ENCODE results near the gene PLA2G15. TPM values are rescaled to one million over a fixed set of nuclear protein-coding genes. Genes with fewer than 3 reads are reported as not detected.

PLA2G15 gene
- total RNA-seq, 1 donor = 30.8 TPM

DNA sequence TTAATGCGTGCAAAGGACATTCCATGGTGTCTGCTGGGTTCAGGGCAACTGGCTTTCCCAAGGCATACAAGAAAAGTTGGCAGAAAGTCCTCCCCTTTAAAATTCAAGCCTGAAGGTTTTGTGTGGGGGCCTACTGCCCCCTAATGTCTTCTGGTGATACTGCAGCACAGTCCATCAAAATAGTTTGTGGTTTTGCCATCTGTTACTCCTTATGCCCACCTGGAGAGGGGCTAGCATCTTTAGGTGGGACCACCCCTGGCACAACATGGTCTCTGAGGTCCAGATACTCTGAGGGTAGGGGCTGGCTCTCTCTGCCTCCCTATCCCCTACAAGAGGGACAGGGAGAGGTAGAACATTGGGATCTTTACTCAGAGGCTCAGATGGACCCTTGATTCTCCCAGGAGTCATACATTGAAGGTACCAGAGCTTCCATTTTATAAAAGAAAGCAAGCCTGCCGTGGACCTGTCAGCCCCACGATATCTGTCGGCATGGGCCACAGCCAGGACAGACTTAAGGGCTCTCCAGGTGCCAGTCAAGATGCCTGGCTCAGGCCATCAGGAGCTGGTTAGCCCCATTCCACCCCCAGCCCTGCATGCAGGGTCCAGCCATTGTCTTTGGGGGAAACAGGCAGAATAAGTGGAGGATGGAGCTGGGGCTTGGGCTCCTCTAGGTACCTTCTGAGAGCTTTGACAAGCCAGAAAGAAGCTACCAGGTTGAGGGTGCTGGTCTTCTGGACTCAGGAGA lies 15.6 kb upstream of the PLA2G15 start:
- peak overlapping the region; percentile 9 for H3K4me2 ChIP-seq (ENCODE audit: insufficient read depth, low read length)
- peak; percentile 88 for DNase-seq (ENCODE audit: insufficient read length, low spot score, missing footprints)
- peaks cover 5% of the 10 kb centered on the region for H3K36me3 ChIP-seq (ENCODE audit: insufficient read depth, low read length)
- no peak overlapping the region for H3K27ac ChIP-seq (ENCODE audit: low read depth, low read length)
- H2AFZ ChIP-seq (ENCODE audit: low read length) = no peak overlapping the region
- H3K4me1 ChIP-seq (ENCODE audit: insufficient read depth, low read length) = peaks cover 11% of the 10 kb centered on the region
- no peaks in the 10 kb centered on the region for H3K79me2 ChIP-seq (ENCODE audit: insufficient read depth, low read length)
- no peak overlapping the region for H3K4me3 ChIP-seq (ENCODE audit: insufficient read depth, low read length)
- no peaks in the 10 kb centered on the region for H3K27me3 ChIP-seq (ENCODE audit: insufficient read depth, low read length)
- peaks cover 4% of the 10 kb centered on the region for H4K20me1 ChIP-seq (ENCODE audit: insufficient read depth, low read length)
- no peaks in the 10 kb centered on the region for H3K9me3 ChIP-seq (ENCODE audit: low read depth, low read length)
- TF ChIP-seq CTCF (IDR thresholded peaks at IDR 0.05; ENCODE audit: extremely low read depth, low read depth, low read length) = peak; percentile 98

DNA sequence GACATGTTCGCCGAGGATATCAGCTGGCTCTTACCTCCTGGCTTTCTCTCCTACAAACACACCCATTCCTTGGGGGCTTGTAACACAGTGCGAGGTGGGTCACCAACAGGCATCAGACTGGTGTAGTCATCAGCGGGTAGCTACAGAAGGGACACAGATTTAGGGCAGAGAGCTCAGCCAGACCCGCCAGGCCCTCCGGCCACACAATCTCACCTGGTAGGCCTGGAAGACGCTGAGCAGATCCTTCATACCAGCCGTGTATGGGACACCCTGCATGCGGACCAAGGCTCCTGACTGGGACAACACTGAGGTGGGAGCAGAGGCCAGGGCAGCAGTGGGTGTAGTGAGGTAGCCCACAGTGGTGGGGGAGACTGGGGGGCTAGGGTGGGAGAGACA lies 15.0 kb upstream of the PLA2G15 start:
- Histone ChIP-seq H3K4me1 (ENCODE audit: insufficient read depth, low read length) (peaks cover 11% of the 10 kb centered on the region), H4K20me1 (ENCODE audit: insufficient read depth, low read length) (peaks cover 4% of the 10 kb centered on the region), H3K4me2 (ENCODE audit: insufficient read depth, low read length) (no peak overlapping the region), H3K27ac (ENCODE audit: low read depth, low read length) (no peak overlapping the region), H3K4me3 (ENCODE audit: insufficient read depth, low read length) (no peak overlapping the region), H3K79me2 (ENCODE audit: insufficient read depth, low read length) (no peaks in the 10 kb centered on the region), H2AFZ (ENCODE audit: low read length) (no peak overlapping the region), H3K36me3 (ENCODE audit: insufficient read depth, low read length) (peaks cover 5% of the 10 kb centered on the region), H3K9me3 (ENCODE audit: low read depth, low read length) (no peaks in the 10 kb centered on the region), H3K27me3 (ENCODE audit: insufficient read depth, low read length) (no peaks in the 10 kb centered on the region)
- DNase-seq (ENCODE audit: insufficient read length, low spot score, missing footprints) = peak; percentile 4
- TF ChIP-seq CTCF (IDR thresholded peaks at IDR 0.05; ENCODE audit: extremely low read depth, low read depth, low read length) = no peak

GRCh38 chr16:68230956-68231355 lies 14.2 kb upstream of the PLA2G15 start:
- TF ChIP-seq CTCF (IDR thresholded peaks at IDR 0.05; ENCODE audit: extremely low read depth, low read depth, low read length) = no peak
- Histone ChIP-seq H3K4me3 (ENCODE audit: insufficient read depth, low read length) (no peak overlapping the region), H3K9me3 (ENCODE audit: low read depth, low read length) (no peaks in the 10 kb centered on the region), H2AFZ (ENCODE audit: low read length) (no peak overlapping the region), H4K20me1 (ENCODE audit: insufficient read depth, low read length) (peaks cover 4% of the 10 kb centered on the region), H3K27me3 (ENCODE audit: insufficient read depth, low read length) (no peaks in the 10 kb centered on the region), H3K4me2 (ENCODE audit: insufficient read depth, low read length) (no peak overlapping the region), H3K36me3 (ENCODE audit: insufficient read depth, low read length) (peaks cover 5% of the 10 kb centered on the region), H3K79me2 (ENCODE audit: insufficient read depth, low read length) (no peaks in the 10 kb centered on the region), H3K27ac (ENCODE audit: low read depth, low read length) (no peak overlapping the region), H3K4me1 (ENCODE audit: insufficient read depth, low read length) (peaks cover 11% of the 10 kb centered on the region)
- DNase-seq (ENCODE audit: insufficient read length, low spot score, missing footprints) = peak; percentile 22

DNA sequence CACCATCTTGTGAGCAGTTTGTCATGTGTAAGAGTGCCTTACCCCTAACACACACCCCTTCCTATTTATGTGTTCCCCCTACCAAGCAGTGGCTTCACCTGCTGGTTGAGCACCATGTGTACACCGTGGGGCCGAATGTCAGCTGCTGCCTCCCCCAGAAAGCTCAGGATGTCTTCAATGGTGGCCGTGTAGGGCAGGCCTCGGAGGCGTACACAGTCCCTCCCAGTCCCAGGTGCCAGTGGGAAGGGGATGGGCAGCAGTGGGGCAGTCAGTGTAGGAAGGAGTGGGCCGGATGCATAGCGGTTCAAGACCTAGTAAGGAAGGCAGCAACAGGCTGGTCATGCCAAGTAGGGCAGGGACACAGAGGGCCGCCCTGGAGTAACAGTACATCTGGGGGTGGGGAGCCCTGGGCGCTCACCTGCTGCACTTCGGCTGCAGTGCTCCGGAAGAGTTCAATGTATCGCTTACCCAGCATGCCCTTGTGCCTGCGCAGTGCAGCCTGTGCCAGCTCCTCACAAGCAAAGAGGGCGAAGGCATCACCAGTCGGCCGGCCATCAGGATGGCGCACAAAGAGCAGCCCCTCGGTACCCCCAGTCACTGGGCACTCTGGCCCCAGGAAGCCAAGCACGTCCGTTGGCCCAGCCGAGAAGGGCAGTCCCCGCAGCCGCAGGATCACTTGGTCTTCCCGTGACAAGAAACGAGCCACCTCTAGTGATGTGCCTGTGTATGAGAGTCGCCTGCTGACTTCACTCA lies 13.6 kb upstream of the PLA2G15 start:
- peaks cover 4% of the 10 kb centered on the region for H4K20me1 ChIP-seq (ENCODE audit: insufficient read depth, low read length)
- TF ChIP-seq CTCF (IDR thresholded peaks at IDR 0.05; ENCODE audit: extremely low read depth, low read depth, low read length) = no peak
- DNase-seq (ENCODE audit: insufficient read length, low spot score, missing footprints) = peak; percentile 60
- no peak overlapping the region for H3K4me3 ChIP-seq (ENCODE audit: insufficient read depth, low read length)
- no peak overlapping the region for H3K27ac ChIP-seq (ENCODE audit: low read depth, low read length)
- no peaks in the 10 kb centered on the region for H3K79me2 ChIP-seq (ENCODE audit: insufficient read depth, low read length)
- peaks cover 14% of the 10 kb centered on the region for H3K4me1 ChIP-seq (ENCODE audit: insufficient read depth, low read length)
- H3K36me3 ChIP-seq (ENCODE audit: insufficient read depth, low read length) = peaks cover under 1% of the 10 kb centered on the region
- H3K9me3 ChIP-seq (ENCODE audit: low read depth, low read length) = no peaks in the 10 kb centered on the region
- no peaks in the 10 kb centered on the region for H3K27me3 ChIP-seq (ENCODE audit: insufficient read depth, low read length)
- H3K4me2 ChIP-seq (ENCODE audit: insufficient read depth, low read length) = no peak overlapping the region
- H2AFZ ChIP-seq (ENCODE audit: low read length) = no peak overlapping the region
